ENCODE results near the gene MRPS18A. TPM values are rescaled to one million over a fixed set of nuclear protein-coding genes. Genes with fewer than 3 reads are reported as not detected.
A peak's percentile ranks its signal among the peaks of the same experiment; 100 is the strongest.

MRPS18A gene
- total and polyA plus RNA-seq, 9 of the 15 experiments (the other 6 are each of a cell fraction or from before 2014, with no cell fraction given): 87.5 to 243 (median 125) TPM

- TF ChIP-seq BCLAF1 (IDR thresholded peaks at IDR 0.05; ENCODE audit: borderline replicate concordance in 1 of 2, control insufficient read depth in 1 of 2, low read depth in 2 of 2, low read length in 1 of 2) (no peak), NCOR1 (IDR thresholded peaks at IDR 0.05) (no peak), ETS1 (conservative IDR thresholded peaks at IDR 0.05; ENCODE audit: control insufficient read depth, low read depth, low read length) (no peak), ATF7 (IDR thresholded peaks at IDR 0.05) (peak; percentile 99), CREBBP (IDR thresholded peaks at IDR 0.05; ENCODE audit: low read depth, low read length) (no peak), ETV6 (IDR thresholded peaks at IDR 0.05; ENCODE audit: borderline replicate concordance in 1 of 2, low read depth in 2 of 2, low read length in 1 of 2) (no peak), ETV6 (CRISPR knock-in tag; IDR thresholded peaks at IDR 0.05; ENCODE audit: borderline replicate concordance) (no peak), CTBP1 (IDR thresholded peaks at IDR 0.05; ENCODE audit: borderline replicate concordance) (peak; percentile 55; the same call in 1 of the 2 replicates), OTX1 (CRISPR knock-in tag; IDR thresholded peaks at IDR 0.05) (peak; percentile 50), CCAR2 (IDR thresholded peaks at IDR 0.05; ENCODE audit: low read depth, low read length) (no peak), BCOR (IDR thresholded peaks at IDR 0.05) (no peak), TFE3 (CRISPR knock-in tag; IDR thresholded peaks at IDR 0.05) (peak; percentile 22; the same call in 1 of the 2 replicates), CREB1 (IDR thresholded peaks at IDR 0.05) (peak; percentile 84), CREB1 (CRISPR knock-in tag; IDR thresholded peaks at IDR 0.05) (no peak), FUS (optimal IDR thresholded peaks at IDR 0.05; ENCODE audit: low read depth, low read length) (no peak)
- TF ChIP-seq, protein P1, sequence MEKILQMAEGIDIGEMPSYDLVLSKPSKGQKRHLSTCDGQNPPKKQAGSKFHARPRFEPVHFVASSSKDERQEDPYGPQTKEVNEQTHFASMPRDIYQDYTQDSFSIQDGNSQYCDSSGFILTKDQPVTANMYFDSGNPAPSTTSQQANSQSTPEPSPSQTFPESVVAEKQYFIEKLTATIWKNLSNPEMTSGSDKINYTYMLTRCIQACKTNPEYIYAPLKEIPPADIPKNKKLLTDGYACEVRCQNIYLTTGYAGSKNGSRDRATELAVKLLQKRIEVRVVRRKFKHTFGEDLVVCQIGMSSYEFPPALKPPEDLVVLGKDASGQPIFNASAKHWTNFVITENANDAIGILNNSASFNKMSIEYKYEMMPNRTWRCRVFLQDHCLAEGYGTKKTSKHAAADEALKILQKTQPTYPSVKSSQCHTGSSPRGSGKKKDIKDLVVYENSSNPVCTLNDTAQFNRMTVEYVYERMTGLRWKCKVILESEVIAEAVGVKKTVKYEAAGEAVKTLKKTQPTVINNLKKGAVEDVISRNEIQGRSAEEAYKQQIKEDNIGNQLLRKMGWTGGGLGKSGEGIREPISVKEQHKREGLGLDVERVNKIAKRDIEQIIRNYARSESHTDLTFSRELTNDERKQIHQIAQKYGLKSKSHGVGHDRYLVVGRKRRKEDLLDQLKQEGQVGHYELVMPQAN (IDR thresholded peaks at IDR 0.05; ENCODE audit: borderline replicate concordance): no peak; the same call in 1 of the 2 replicates
- TF ChIP-seq, protein P2, sequence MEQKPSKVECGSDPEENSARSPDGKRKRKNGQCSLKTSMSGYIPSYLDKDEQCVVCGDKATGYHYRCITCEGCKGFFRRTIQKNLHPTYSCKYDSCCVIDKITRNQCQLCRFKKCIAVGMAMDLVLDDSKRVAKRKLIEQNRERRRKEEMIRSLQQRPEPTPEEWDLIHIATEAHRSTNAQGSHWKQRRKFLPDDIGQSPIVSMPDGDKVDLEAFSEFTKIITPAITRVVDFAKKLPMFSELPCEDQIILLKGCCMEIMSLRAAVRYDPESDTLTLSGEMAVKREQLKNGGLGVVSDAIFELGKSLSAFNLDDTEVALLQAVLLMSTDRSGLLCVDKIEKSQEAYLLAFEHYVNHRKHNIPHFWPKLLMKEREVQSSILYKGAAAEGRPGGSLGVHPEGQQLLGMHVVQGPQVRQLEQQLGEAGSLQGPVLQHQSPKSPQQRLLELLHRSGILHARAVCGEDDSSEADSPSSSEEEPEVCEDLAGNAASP (IDR thresholded peaks at IDR 0.05): no peak
Measured at GRCh38 chr6:43627008-43627825, 60.4 kb downstream of the MRPS18A start (continued).
